SK-N-SH (cell line): ENCODE data around the gene KRTAP10-10.

ENCODE experiments used
- CTCF ChIP-seq: fragments of 200-600 bp; sonication (generic); IDR thresholded peaks from 2 replicates; pipeline ENCODE4 v1.6.1; 2017; ENCODE audit warnings: antibody characterized with exemption, mild to moderate bottlenecking, moderate library complexity
- EZH2phosphoT487 ChIP-seq: fragments of 200-600 bp; sonication (generic); IDR thresholded peaks from 2 replicates; pipeline ENCODE4 v1.6.1; 2017; ENCODE audit warnings: low read depth, mixed run types, mild to moderate bottlenecking, antibody characterized with exemption, moderate library complexity, borderline replicate concordance
- FOSL2 ChIP-seq: IDR thresholded peaks from 2 replicates; pipeline ENCODE4 v1.4.0; 2012; ENCODE audit warnings: low read depth, mild to moderate bottlenecking, moderate library complexity, borderline replicate concordance
- GABPA ChIP-seq: IDR thresholded peaks from 2 replicates; pipeline ENCODE4 v1.4.0; 2012; ENCODE audit warnings: low read depth, mild to moderate bottlenecking
- GATA2 ChIP-seq: sonication (generic); formaldehyde crosslinking; IDR thresholded peaks from 2 replicates; pipeline ENCODE4 v1.5.0; 2020; ENCODE audit warnings: mild to moderate bottlenecking, missing genetic modification reagents
- NFIC ChIP-seq: IDR thresholded peaks from 2 replicates; pipeline ENCODE4 v1.4.0; 2012; ENCODE audit warnings: borderline replicate concordance
- POLR2AphosphoS5 ChIP-seq: IDR thresholded peaks from 2 replicates; pipeline ENCODE4 v1.6.1; 2012; ENCODE audit warnings: low read depth, low read length
- RCOR1 ChIP-seq: fragments of 150-350 bp; IDR thresholded peaks from 2 replicates; pipeline ENCODE4 v1.6.1; 2017; ENCODE audit warnings: antibody characterized with exemption, low read length
- REST ChIP-seq: IDR thresholded peaks from 2 replicates; pipeline ENCODE4 v1.6.1; 2012; ENCODE audit warnings: mild to moderate bottlenecking, low read depth, low read length, moderate library complexity
- RFX5 ChIP-seq: IDR thresholded peaks from 2 replicates; pipeline ENCODE4 v1.6.1; 2012; ENCODE audit warnings: mild to moderate bottlenecking, improper control_type of control experiment, low read length
- SIN3A ChIP-seq: IDR thresholded peaks from 2 replicates; pipeline ENCODE4 v1.6.1; 2012; ENCODE audit warnings: low read depth, mild to moderate bottlenecking, low read length, moderate library complexity, borderline replicate concordance
- SMC3 ChIP-seq: IDR thresholded peaks from 2 replicates; pipeline ENCODE4 v1.6.1; 2012; ENCODE audit warnings: low read depth, low read length, improper control_type of control experiment
- TCF12 ChIP-seq: IDR thresholded peaks from 2 replicates; pipeline ENCODE4 v1.4.0; 2012
- USF2 ChIP-seq: fragments of 150-350 bp; IDR thresholded peaks from 2 replicates; pipeline ENCODE4 v1.6.1; 2017; ENCODE audit warnings: antibody characterized with exemption, low read length, low read depth, borderline replicate concordance

- TF ChIP-seq SMC3 (no peak), RFX5 (no peak), RCOR1 (no peak), CTCF (no peak), GABPA (no peak), REST (no peak), FOSL2 (no peak), USF2 (no peak), SIN3A (no peak), EZH2phosphoT487 (no peak), POLR2AphosphoS5 (no peak), NFIC (no peak), GATA2 (CRISPR knock-in tag) (no peak), TCF12 (no peak)
These were observed 17.5 kb downstream of the KRTAP10-10 start, which contains the start of gene KRTAP12-4 for GRCh38 chr21:44654576-44655175.
